ENCODE data around the gene ZC3H11A.

DNA sequence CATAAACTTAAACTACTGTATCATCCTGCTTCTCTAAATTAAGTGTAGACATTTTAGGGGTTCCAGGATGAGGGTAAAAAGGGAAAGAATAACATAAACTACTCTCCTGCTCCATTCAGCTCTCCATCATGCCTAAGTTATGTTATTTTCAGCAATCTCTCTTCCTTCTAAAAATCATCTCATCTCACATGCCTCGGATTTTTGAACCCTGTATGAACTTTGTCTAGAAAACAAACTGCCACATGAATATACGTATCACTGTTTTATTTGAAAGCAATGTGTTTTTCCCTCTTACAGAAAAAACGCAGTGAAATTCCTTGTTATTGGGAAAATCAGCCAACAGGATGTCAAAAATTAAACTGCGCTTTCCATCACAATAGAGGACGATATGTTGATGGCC lies 32.6 kb downstream of the ZC3H11A start:
- TF ChIP-seq POLR2A (IDR thresholded peaks at IDR 0.05), result no peak
- TF ChIP-seq, protein P1, sequence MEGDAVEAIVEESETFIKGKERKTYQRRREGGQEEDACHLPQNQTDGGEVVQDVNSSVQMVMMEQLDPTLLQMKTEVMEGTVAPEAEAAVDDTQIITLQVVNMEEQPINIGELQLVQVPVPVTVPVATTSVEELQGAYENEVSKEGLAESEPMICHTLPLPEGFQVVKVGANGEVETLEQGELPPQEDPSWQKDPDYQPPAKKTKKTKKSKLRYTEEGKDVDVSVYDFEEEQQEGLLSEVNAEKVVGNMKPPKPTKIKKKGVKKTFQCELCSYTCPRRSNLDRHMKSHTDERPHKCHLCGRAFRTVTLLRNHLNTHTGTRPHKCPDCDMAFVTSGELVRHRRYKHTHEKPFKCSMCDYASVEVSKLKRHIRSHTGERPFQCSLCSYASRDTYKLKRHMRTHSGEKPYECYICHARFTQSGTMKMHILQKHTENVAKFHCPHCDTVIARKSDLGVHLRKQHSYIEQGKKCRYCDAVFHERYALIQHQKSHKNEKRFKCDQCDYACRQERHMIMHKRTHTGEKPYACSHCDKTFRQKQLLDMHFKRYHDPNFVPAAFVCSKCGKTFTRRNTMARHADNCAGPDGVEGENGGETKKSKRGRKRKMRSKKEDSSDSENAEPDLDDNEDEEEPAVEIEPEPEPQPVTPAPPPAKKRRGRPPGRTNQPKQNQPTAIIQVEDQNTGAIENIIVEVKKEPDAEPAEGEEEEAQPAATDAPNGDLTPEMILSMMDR (IDR thresholded peaks at IDR 0.05), result no peak
